Trophoblast cell (in vitro differentiated cells and primary cell): ENCODE results near the gene FUT3.

Source experiments
- DNase-seq, 2 donors: peaks; one replicate each; pipeline ENCODE4 v3.0.0-alpha.2; 2016
- H2AFZ ChIP-seq: 2 replicates; pipeline ENCODE4 v1.6.1; 2013; ENCODE audit warnings: low read length, moderate library complexity, mild to moderate bottlenecking; ENCODE audit not compliant: insufficient read depth, poor library complexity
- H2AK5ac ChIP-seq: 2 replicates; pipeline ENCODE4 v1.6.1; 2013; ENCODE audit warnings: mild to moderate bottlenecking, low read length
- H2BK120ac ChIP-seq: 2 replicates; pipeline ENCODE4 v1.6.1; 2013; ENCODE audit warnings: low read length, mild to moderate bottlenecking, moderate library complexity; ENCODE audit not compliant: insufficient read depth, poor library complexity
- H2BK12ac ChIP-seq: 2 replicates; pipeline ENCODE4 v1.6.1; 2013; ENCODE audit warnings: mild to moderate bottlenecking, low read length, moderate library complexity
- H2BK5ac ChIP-seq: 2 replicates; pipeline ENCODE4 v1.6.1; 2013; ENCODE audit warnings: low read length, low read depth, moderate library complexity, mild to moderate bottlenecking; ENCODE audit not compliant: poor library complexity
- H3K14ac ChIP-seq: 2 replicates; pipeline ENCODE4 v1.6.1; 2013; ENCODE audit warnings: mild to moderate bottlenecking, low read length
- H3K18ac ChIP-seq: 2 replicates; pipeline ENCODE4 v1.6.1; 2013; ENCODE audit warnings: mild to moderate bottlenecking, low read length
- H3K23ac ChIP-seq: 2 replicates; pipeline ENCODE4 v1.6.1; 2013; ENCODE audit warnings: low read length
- H3K27ac ChIP-seq: 2 replicates; pipeline ENCODE4 v1.5.1; 2013; ENCODE audit warnings: low read depth, mild to moderate bottlenecking, inconsistent platforms, low read length, moderate library complexity
- H3K27me3 ChIP-seq: 2 replicates; pipeline ENCODE4 v1.6.1; 2013; ENCODE audit warnings: inconsistent platforms, mild to moderate bottlenecking, low read length, moderate library complexity; ENCODE audit not compliant: insufficient read depth
- H3K36me3 ChIP-seq, 2 experiments: 1 replicate in 1 of 2; 2 replicates in 1 of 2; pipeline ENCODE4 v1.6.1; 2013; ENCODE audit warnings: low read length in 2 of 2, mild to moderate bottlenecking in 2 of 2, moderate library complexity in 1 of 2; ENCODE audit not compliant: insufficient read depth in 2 of 2, control insufficient read depth in 1 of 2
- H3K4ac ChIP-seq: 2 replicates; pipeline ENCODE4 v1.6.1; 2013; ENCODE audit warnings: low read depth, mild to moderate bottlenecking, low read length, moderate library complexity
- H3K4me1 ChIP-seq, 2 experiments: 1 replicate in 1 of 2; 2 replicates in 1 of 2; pipeline ENCODE4 v1.6.1; 2013; ENCODE audit warnings: low read length in 2 of 2, mild to moderate bottlenecking in 2 of 2, moderate library complexity in 1 of 2; ENCODE audit not compliant: insufficient read depth in 2 of 2, control insufficient read depth in 1 of 2
- H3K4me2 ChIP-seq: 2 replicates; pipeline ENCODE4 v1.6.1; 2013; ENCODE audit warnings: inconsistent platforms, mild to moderate bottlenecking, low read length, moderate library complexity
- H3K4me3 ChIP-seq: 2 replicates; pipeline ENCODE4 v1.5.1; 2013; ENCODE audit warnings: mild to moderate bottlenecking, low read depth, low read length, inconsistent platforms
- H3K79me1 ChIP-seq: one replicate; pipeline ENCODE4 v1.6.1; 2013; ENCODE audit warnings: low read length
- H3K79me2 ChIP-seq: 2 replicates; pipeline ENCODE4 v1.6.1; 2013; ENCODE audit warnings: low read length, mild to moderate bottlenecking; ENCODE audit not compliant: control insufficient read depth, insufficient read depth, poor library complexity
- H3K9ac ChIP-seq: 2 replicates; pipeline ENCODE4 v1.6.1; 2013; ENCODE audit warnings: mild to moderate bottlenecking, low read length
- H3K9me3 ChIP-seq: 2 replicates; pipeline ENCODE4 v1.6.1; 2013; ENCODE audit warnings: low read depth, mild to moderate bottlenecking, control low read depth, inconsistent platforms, low read length; ENCODE audit not compliant: insufficient read depth
- H4K12ac ChIP-seq: 2 replicates; pipeline ENCODE4 v1.6.1; 2013; ENCODE audit warnings: low read depth, mild to moderate bottlenecking, low read length, moderate library complexity
- H4K8ac ChIP-seq: 2 replicates; pipeline ENCODE4 v1.6.1; 2013; ENCODE audit warnings: low read depth, mild to moderate bottlenecking, low read length, moderate library complexity
- H4K91ac ChIP-seq: one replicate; pipeline ENCODE4 v1.6.1; 2013; ENCODE audit warnings: low read depth, mild to moderate bottlenecking, low read length, moderate library complexity
- WGBS: extraction: QIAGEN DNeasy Blood & Tissue Kit; methylation state at CpG from one replicate; pipeline ENCODE4 v1.1.7; 2013; ENCODE audit warnings: missing lambda C conversion rate; ENCODE audit not compliant: insufficient read length, insufficient coverage; ENCODE audit errors: extremely low coverage; 5-methylcytosine and 5-hydroxymethylcytosine counted together

Gene FUT3

DNA sequence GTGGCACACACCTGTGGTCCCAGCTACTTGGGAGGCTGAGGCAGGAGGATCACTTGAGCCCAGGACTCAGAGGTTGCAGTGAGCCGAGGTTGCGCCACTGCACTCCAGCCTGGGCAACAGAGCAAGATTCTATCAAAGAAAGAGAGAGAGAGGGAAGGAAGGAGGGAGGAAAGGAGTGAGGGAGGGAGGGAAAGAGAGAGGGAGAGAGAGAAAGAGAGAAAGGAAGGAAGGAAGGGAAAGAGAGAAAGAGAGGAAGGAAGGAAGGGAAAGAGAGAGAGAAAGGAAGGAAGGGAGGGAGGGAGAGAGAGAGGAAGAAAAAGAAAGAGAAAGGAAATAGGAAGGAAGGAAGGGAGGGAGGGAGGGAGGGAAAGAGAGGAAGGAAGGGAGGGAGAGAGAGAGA is 34.0 kb downstream of the FUT3 start:
- H3K27me3 ChIP-seq: no peaks in the 10 kb centered on the region
- no peak overlapping the region for H2BK12ac ChIP-seq
- WGBS: no CpG with 5 or more reads among the region's 2 CpGs
- H3K27ac ChIP-seq: no peak overlapping the region
- no peak overlapping the region for H4K12ac ChIP-seq
- no peaks in the 10 kb centered on the region for H3K79me2 ChIP-seq
- H3K18ac ChIP-seq: no peak overlapping the region
- H4K91ac ChIP-seq: no peak overlapping the region
- no peak overlapping the region for H3K4me3 ChIP-seq
- no peaks in the 10 kb centered on the region for H3K36me3 ChIP-seq
- H3K4ac ChIP-seq: no peak overlapping the region
- no peak overlapping the region for H3K14ac ChIP-seq
- no peaks in the 10 kb centered on the region for H3K4me1 ChIP-seq
- no peak overlapping the region for H2AFZ ChIP-seq
- no peak overlapping the region for H3K4me2 ChIP-seq
- H3K79me1 ChIP-seq: no peaks in the 10 kb centered on the region
- H3K9me3 ChIP-seq: no peaks in the 10 kb centered on the region
- no peak overlapping the region for H2AK5ac ChIP-seq
- no peak overlapping the region for H3K23ac ChIP-seq
- H3K9ac ChIP-seq: no peak overlapping the region
- H4K8ac ChIP-seq: no peak overlapping the region
- DNase-seq: no peak
- no peak overlapping the region for H2BK120ac ChIP-seq
- H2BK5ac ChIP-seq: no peak overlapping the region

GRCh38 chr19:5814852-5815246 is 36.4 kb downstream of the FUT3 start:
- H3K27ac ChIP-seq: no peak overlapping the region
- no peak overlapping the region for H4K8ac ChIP-seq
- no peak overlapping the region for H3K14ac ChIP-seq
- H4K12ac ChIP-seq: no peak overlapping the region
- no peaks in the 10 kb centered on the region for H3K9me3 ChIP-seq
- H3K4ac ChIP-seq: no peak overlapping the region
- H2AK5ac ChIP-seq: no peak overlapping the region
- H3K18ac ChIP-seq: no peak overlapping the region
- no peaks in the 10 kb centered on the region for H3K36me3 ChIP-seq
- H3K79me2 ChIP-seq: no peaks in the 10 kb centered on the region
- H2BK12ac ChIP-seq: no peak overlapping the region
- no peaks in the 10 kb centered on the region for H3K27me3 ChIP-seq
- no peak overlapping the region for H3K4me2 ChIP-seq
- H3K23ac ChIP-seq: no peak overlapping the region
- H2BK120ac ChIP-seq: no peak overlapping the region
- DNase-seq: no peak
- H4K91ac ChIP-seq: no peak overlapping the region
- peak overlapping the region; percentile 54 for H3K4me3 ChIP-seq
- no peak overlapping the region for H2BK5ac ChIP-seq
- H3K9ac ChIP-seq: no peak overlapping the region
- no peaks in the 10 kb centered on the region for H3K4me1 ChIP-seq
- no CpG with 5 or more reads among the region's 11 CpGs for WGBS
- no peak overlapping the region for H2AFZ ChIP-seq
- H3K79me1 ChIP-seq: no peaks in the 10 kb centered on the region

DNA sequence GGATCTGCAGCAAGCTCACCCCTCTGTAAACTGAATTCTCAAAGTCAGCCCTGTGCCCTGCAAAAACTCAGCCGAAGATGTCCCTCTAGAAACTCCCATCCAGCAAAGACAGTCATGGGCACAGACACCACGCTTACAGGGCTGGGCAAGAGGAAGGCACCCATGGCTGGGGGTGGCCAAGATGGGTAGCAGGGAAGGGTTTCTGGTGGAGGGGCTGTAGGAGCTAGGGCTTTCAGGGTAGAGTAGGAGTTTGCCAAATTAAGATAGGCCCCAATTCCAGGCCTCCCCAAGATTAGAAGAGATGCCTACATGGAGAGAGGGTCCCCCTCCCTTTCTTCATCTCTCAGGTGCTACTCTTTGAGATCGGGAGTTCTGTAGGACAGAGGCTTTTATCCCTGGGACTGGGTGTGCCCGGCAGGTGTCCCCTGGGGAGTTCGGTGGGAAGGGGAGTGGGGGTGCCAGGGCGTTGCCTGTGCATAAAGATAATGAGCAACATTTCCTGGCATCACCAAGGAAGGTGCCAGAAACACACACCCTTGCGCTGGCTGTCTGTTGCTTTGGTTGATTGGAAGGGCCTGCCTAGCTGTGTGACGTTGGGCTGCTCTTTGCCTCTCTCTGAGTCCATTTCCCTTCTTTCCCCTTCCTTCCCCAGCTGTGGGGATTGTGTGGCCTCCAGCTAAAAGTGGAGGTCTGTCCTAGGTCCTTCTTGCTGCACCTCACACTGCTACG is 37.0 kb downstream of the FUT3 start:
- Histone ChIP-seq H3K14ac (no peak overlapping the region), H3K4me1 (no peaks in the 10 kb centered on the region), H3K23ac (no peak overlapping the region), H2BK12ac (no peak overlapping the region), H2AFZ (no peak overlapping the region), H4K12ac (no peak overlapping the region), H3K36me3 (no peaks in the 10 kb centered on the region), H3K4me2 (no peak overlapping the region), H2BK120ac (no peak overlapping the region), H3K18ac (no peak overlapping the region), H3K79me2 (no peaks in the 10 kb centered on the region), H3K9me3 (no peaks in the 10 kb centered on the region), H3K27me3 (no peaks in the 10 kb centered on the region), H3K4ac (no peak overlapping the region), H3K27ac (no peak overlapping the region), H4K91ac (no peak overlapping the region), H4K8ac (no peak overlapping the region), H3K79me1 (no peaks in the 10 kb centered on the region), H3K4me3 (peak overlapping the region; percentile 54), H2AK5ac (no peak overlapping the region), H2BK5ac (no peak overlapping the region), H3K9ac (no peak overlapping the region)
- no peak for DNase-seq
- WGBS: no CpG with 5 or more reads among the region's 9 CpGs

DNA sequence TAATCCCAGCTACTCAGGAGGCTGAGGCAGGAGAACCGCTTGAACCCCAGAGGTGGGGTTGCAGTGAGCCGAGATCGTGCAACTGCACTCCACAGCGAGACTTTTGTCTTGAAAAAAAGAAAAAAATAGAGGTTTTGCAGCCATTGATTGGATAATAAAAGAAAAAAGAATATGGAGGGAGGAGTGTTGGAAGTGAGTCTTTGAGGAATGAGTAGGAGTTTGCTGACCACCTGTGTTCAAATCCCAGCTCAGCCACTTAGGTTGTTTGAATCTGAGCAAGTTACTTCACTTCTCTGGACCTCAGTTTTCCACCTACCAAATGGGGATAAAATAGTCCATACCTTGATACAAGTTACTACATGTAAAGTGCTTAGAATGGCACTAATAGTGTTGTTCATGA is 40.1 kb downstream of the FUT3 start:
- no peak overlapping the region for H3K18ac ChIP-seq
- H3K4ac ChIP-seq: no peak overlapping the region
- H3K14ac ChIP-seq: no peak overlapping the region
- no peaks in the 10 kb centered on the region for H3K36me3 ChIP-seq
- H3K4me1 ChIP-seq: no peaks in the 10 kb centered on the region
- H3K79me1 ChIP-seq: no peaks in the 10 kb centered on the region
- H3K79me2 ChIP-seq: no peaks in the 10 kb centered on the region
- DNase-seq: no peak
- no peak overlapping the region for H4K8ac ChIP-seq
- H2BK5ac ChIP-seq: no peak overlapping the region
- no peak overlapping the region for H2AK5ac ChIP-seq
- no peak overlapping the region for H2BK120ac ChIP-seq
- no peak overlapping the region for H3K27ac ChIP-seq
- H3K4me2 ChIP-seq: no peak overlapping the region
- H3K23ac ChIP-seq: no peak overlapping the region
- H3K9ac ChIP-seq: no peak overlapping the region
- H2BK12ac ChIP-seq: no peak overlapping the region
- H3K27me3 ChIP-seq: no peaks in the 10 kb centered on the region
- no peak overlapping the region for H4K91ac ChIP-seq
- no peak overlapping the region for H2AFZ ChIP-seq
- no peak overlapping the region for H4K12ac ChIP-seq
- no peaks in the 10 kb centered on the region for H3K9me3 ChIP-seq
- H3K4me3 ChIP-seq: no peak overlapping the region
- no CpG with 5 or more reads among the region's 4 CpGs for WGBS
